Heart left ventricle (tissue), 16 donors: ENCODE data around the gene ARF4. TPM values are rescaled to one million over a fixed set of nuclear protein-coding genes. Genes with fewer than 3 reads are reported as not detected.
A peak's percentile ranks its signal among the peaks of the same experiment; 100 is the strongest.

ENCODE experiments used
- ATAC-seq, 4 donors: fragments of 200-7000 bp; cut with Tn5 transposase; one replicate each; pipeline ENCODE4 v1.9.1; 2020 to 2022; ENCODE audit warnings: moderate library complexity in 4 of 4, mild to moderate bottlenecking in 3 of 4, moderate number of reproducible peaks in 1 of 4
- DNase-seq, 5 donors: peaks; one replicate each; pipeline ENCODE4 v3.0.0-alpha.2; 2020
- H3K27ac ChIP-seq, 12 donors: fragments of 200-600 bp; sonication (generic) in 4 of 12; one replicate each; pipeline versions ENCODE4 v1.5.0 to v1.8.0; 2016 to 2022; ENCODE audit warnings: mild to moderate bottlenecking in 2 of 12
- H3K27me3 ChIP-seq, 9 donors: fragments of 200-600 bp; sonication (generic) in 2 of 9; one replicate each; pipeline versions ENCODE4 v1.5.1 to v1.8.0; 2016 to 2022; ENCODE audit warnings: mild to moderate bottlenecking in 3 of 9
- H3K36me3 ChIP-seq, 9 donors: fragments of 200-600 bp; sonication (generic) in 2 of 9; one replicate each; pipeline versions ENCODE4 v1.5.0 to v1.8.0; 2018 to 2022; ENCODE audit warnings: mild to moderate bottlenecking in 2 of 9
- H3K4me1 ChIP-seq, 12 donors: fragments of 200-600 bp; sonication (generic) in 4 of 12; one replicate each; pipeline versions ENCODE4 v1.5.0 to v1.8.0; 2016 to 2022; ENCODE audit warnings: mild to moderate bottlenecking in 3 of 12
- H3K4me3 ChIP-seq, 12 donors: fragments of 200-600 bp; sonication (generic) in 4 of 12; one replicate each; pipeline versions ENCODE4 v1.5.0 to v1.8.0; 2017 to 2022; ENCODE audit warnings: mild to moderate bottlenecking in 9 of 12, moderate library complexity in 4 of 12
- H3K9me3 ChIP-seq, 12 donors: fragments of 200-600 bp; sonication (generic) in 4 of 12; one replicate each; pipeline versions ENCODE4 v1.5.0 to v1.8.0; 2016 to 2022; ENCODE audit warnings: mild to moderate bottlenecking in 1 of 12
- CTCF ChIP-seq, 12 donors: fragments of 200-600 bp; sonication (generic) in 4 of 12; IDR thresholded peaks; one replicate each; pipeline versions ENCODE4 v1.5.0 to v1.8.0; 2018 to 2022; ENCODE audit warnings: antibody characterized with exemption in 12 of 12, mild to moderate bottlenecking in 5 of 12
- POLR2A ChIP-seq, 2 donors: fragments of 450-650 bp; IDR thresholded peaks; one replicate each; pipeline ENCODE4 v1.6.1; 2017; ENCODE audit warnings: antibody characterized with exemption in 2 of 2, mild to moderate bottlenecking in 2 of 2, moderate library complexity in 2 of 2
- WGBS, 4 donors: extraction: QIAGEN DNeasy Blood & Tissue Kit in 2 of 4; methylation state at CpG; one replicate each; pipeline versions ENCODE4 v1.1.5 to v1.1.7; 2013 to 2018; 5-methylcytosine and 5-hydroxymethylcytosine counted together
- intact Hi-C, 10 donors: fragments of 100-400 bp; cut with DNase I; formaldehyde crosslinking; loops; one replicate each; pipeline versions ENCODE4 v1.11.1 to v1.14.2; 2022
- polyA plus RNA-seq, 2 donors: library from polyadenylated mRNA; stranded (reverse); fragments of 200-250 nt; gene quantifications; one replicate each; pipeline ENCODE4 v1.2.3, GENCODE V29; 2013
- total RNA-seq, 9 donors: library from RNA; depleted of rRNA in 2 of 9; stranded (reverse); fragments of >200 nt in 2 of 9; fragmentation: NEBNext Ultra II Directional in 3 of 9; extraction: Animal tissue kit (Norgen Biotek cat#: 25700) in 3 of 9; gene quantifications; one replicate each; pipeline versions ENCODE4 v1.1.0 to v1.2.4, GENCODE V29; 2016 to 2023
- donor health status: ischemic (EF 13 %, LVEDD 7.1; RV severe dilation, severe dysfunction).
- donor health status: healthy with polysubstance abuse.
- donor health status: DM: no; HTN: yes; CAD: no.
- donor health status: DM: no; HTN: no; CAD: no.
- donor health status: ischemic (EF 25% LVEDD 6.9; RV normal size, moderate dysfunction).
- donor health status: ischemic (EF 25% LVEDD 5.7; RV mildly dilated, moderate dysfunction).
- donor health status: healthy.
- donor health status: DM: yes; HTN: yes; CAD: no.
- donor health status: ischemic (EF 35%, LVEDD 5.7; RV mildly dilated, moderate dysfunction).
- donor health status: nonischemic (EF 11% LVEDD 7.7; RV severe dilation, severe dysfunction).
- donor health status: DM: yes; HTN: yes; CAD: no.
- donor health status: PGD.
- donor health status: ischemic (EF 29% LVEDD 5.4; RV normal size, mild dysfunction).
- donor health status: nonischemic (EF 23%, LVEDD 6.1; RV moderate dilation, normal function).

ARF4 gene
- total and polyA plus RNA-seq, 11 donors: 37.9 to 159 (median 74.6) TPM

- TF ChIP-seq POLR2A (IDR thresholded peaks at IDR 0.05): no peak
- no peak for TF ChIP-seq CTCF (IDR thresholded peaks at IDR 0.05)
- H3K27ac ChIP-seq: no peak overlapping the region
- intact Hi-C loops: no loop called here
- no peaks in the 10 kb centered on the region for H3K9me3 ChIP-seq
- H3K4me3 ChIP-seq: no peak overlapping the region
- H3K36me3 ChIP-seq: peaks cover 0 to 48% (median 28%) of the 10 kb centered on the region in 9 donors
- H3K4me1 ChIP-seq: peaks cover 0 to 55% (median 21%) of the 10 kb centered on the region in 12 donors
- H3K27me3 ChIP-seq: no peaks in the 10 kb centered on the region
- DNase-seq (no peak), ATAC-seq (no peak)
- WGBS, 4 donors: 76 to 78% (median 77%) methylated on average over 6 of the region's 6 CpGs
These were observed 10.4 kb downstream of the ARF4 start for GRCh38 chr3:57586778-57587177.

GRCh38 chr3:57583544-57583943 is 13.6 kb downstream of the ARF4 start:
- TF ChIP-seq CTCF (IDR thresholded peaks at IDR 0.05): no peak
- no peak for TF ChIP-seq POLR2A (IDR thresholded peaks at IDR 0.05)
- H3K4me1 ChIP-seq: peaks cover 0 to 54% (median 23%) of the 10 kb centered on the region in 12 donors
- ATAC-seq: no peak
- H3K36me3 ChIP-seq: peaks cover 0 to 68% (median 49%) of the 10 kb centered on the region in 9 donors
- no peak for DNase-seq
- no peaks in the 10 kb centered on the region for H3K27me3 ChIP-seq
- WGBS, 4 donors: 84 to 92% (median 91%) methylated on average over 2 of the region's 2 CpGs
- H3K4me3 ChIP-seq: no peak overlapping the region
- intact Hi-C loops: no loop called here
- H3K9me3 ChIP-seq: no peaks in the 10 kb centered on the region
- no peak overlapping the region for H3K27ac ChIP-seq

DNA sequence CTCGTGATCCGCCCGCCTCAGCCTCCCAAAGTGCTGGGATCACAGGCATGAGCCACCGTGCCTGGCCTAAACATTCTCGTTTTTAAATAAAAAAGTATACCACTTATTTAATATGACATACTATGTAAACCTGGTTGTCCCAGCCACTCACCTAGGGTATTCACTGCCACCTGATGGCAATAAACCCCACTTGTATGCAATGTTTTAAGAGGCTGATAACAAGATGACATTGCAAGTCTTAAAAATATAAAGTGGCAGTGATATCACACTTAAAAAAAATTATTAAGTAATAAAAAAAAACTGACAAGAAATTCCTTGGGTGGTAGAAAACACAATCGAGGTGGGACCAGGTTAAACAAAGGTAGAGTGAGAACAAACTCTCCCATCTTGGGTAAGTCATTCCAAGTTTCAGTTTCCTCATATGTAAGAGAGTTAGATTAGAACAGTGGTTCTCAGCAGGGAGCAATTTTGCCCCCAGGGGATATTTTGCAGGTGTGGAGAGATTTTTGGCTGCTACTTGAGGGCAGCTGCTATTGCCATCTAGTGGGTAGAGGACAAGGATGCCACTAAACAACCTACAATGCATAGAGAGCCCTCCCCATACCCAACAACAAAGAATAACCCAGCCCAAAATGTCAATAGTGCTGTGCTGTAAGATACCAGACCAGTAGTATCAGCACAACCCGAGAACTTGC is 14.5 kb downstream of the ARF4 start:
- intact Hi-C loops: no loop called here
- 92 to 97% (median 94%) methylated on average over 7 of the region's 7 CpGs for WGBS, 4 donors
- no peaks in the 10 kb centered on the region for H3K9me3 ChIP-seq
- peak in 2 of 12 donors; percentile 12 to 31 for TF ChIP-seq CTCF (IDR thresholded peaks at IDR 0.05)
- TF ChIP-seq POLR2A (IDR thresholded peaks at IDR 0.05): no peak
- DNase-seq (no peak), ATAC-seq (peak in 1 of 4 donors; percentile 33)
- H3K27ac ChIP-seq: no peak overlapping the region
- peaks cover 0 to 77% (median 58%) of the 10 kb centered on the region in 9 donors for H3K36me3 ChIP-seq
- H3K27me3 ChIP-seq: no peaks in the 10 kb centered on the region
- H3K4me3 ChIP-seq: no peak overlapping the region
- peaks cover 0 to 46% (median 23%) of the 10 kb centered on the region in 12 donors for H3K4me1 ChIP-seq

GRCh38 chr3:57577801-57578200 is 19.3 kb downstream of the ARF4 start:
- Histone ChIP-seq H3K36me3 (peaks cover 0 to 100% (median 94%) of the 10 kb centered on the region in 9 donors), H3K27ac (no peak overlapping the region), H3K4me3 (no peak overlapping the region), H3K9me3 (no peaks in the 10 kb centered on the region), H3K4me1 (peaks cover 0 to 34% (median 11%) of the 10 kb centered on the region in 12 donors), H3K27me3 (no peaks in the 10 kb centered on the region)
- DNase-seq (no peak), ATAC-seq (no peak)
- TF ChIP-seq CTCF (IDR thresholded peaks at IDR 0.05) (no peak), POLR2A (IDR thresholded peaks at IDR 0.05) (no peak)
- WGBS, 4 donors: 91 to 96% (median 95%) methylated on average over 9 of the region's 9 CpGs
- intact Hi-C loops: no loop called here
